ENCODE data around the gene IGFBP4. TPM values are rescaled to one million over a fixed set of nuclear protein-coding genes. Genes with fewer than 3 reads are reported as not detected.

Gene IGFBP4
- total and polyA plus RNA-seq, 2 donors (not counting 1 experiment from before 2014, with no cell fraction given) = 436 to 1,130 TPM

GRCh38 chr17:40451420-40451819, 8.2 kb downstream of the IGFBP4 start:
- Histone ChIP-seq H3K79me2 (ENCODE audit: control insufficient read depth, insufficient read depth, low read length) (peaks cover 55% of the 10 kb centered on the region), H3K4me1 (ENCODE audit: control insufficient read depth, extremely low read depth, insufficient read depth, low read length) (peaks cover 71% of the 10 kb centered on the region), H3K4me3 (replicated peaks in 1 of 4; ENCODE audit: control extremely low read depth in 1 of 4, insufficient read depth in 1 of 4, low read depth in 3 of 4, low read length in 4 of 4) (peak overlapping the region in 2 of 4 experiments; percentile 29 to 39), H4K20me1 (ENCODE audit: control insufficient read depth, extremely low read depth, insufficient read depth, low read length) (peaks cover 3% of the 10 kb centered on the region), H3K9me3 (ENCODE audit: control insufficient read depth, insufficient read depth, low read depth, low read length) (no peaks in the 10 kb centered on the region), H2AFZ (ENCODE audit: low read length) (no peak overlapping the region), H3K36me3 (ENCODE audit: control insufficient read depth, insufficient read depth, low read length) (peaks cover 25% of the 10 kb centered on the region), H3K27ac (ENCODE audit: insufficient read depth, low read length) (peak overlapping the region; percentile 91), H3K4me2 (ENCODE audit: extremely low read depth, insufficient read depth, low read length) (no peak overlapping the region), H3K9ac (ENCODE audit: insufficient read depth, low read length) (no peak overlapping the region), H3K27me3 (ENCODE audit: control insufficient read depth, insufficient read depth, low read length) (no peaks in the 10 kb centered on the region)
- no peak for TF ChIP-seq CTCF (conservative IDR thresholded peaks at IDR 0.05 in 1 of 2, IDR thresholded peaks at IDR 0.05 in 1 of 2; ENCODE audit: low read depth in 1 of 2, low read length in 2 of 2)
- no peak for TF ChIP-seq EZH2 (IDR thresholded peaks at IDR 0.05; ENCODE audit: low read length, missing control alignments)
- peak; percentile 88 to 98 for DNase-seq (ENCODE audit: low read depth in 2 of 2)

DNA sequence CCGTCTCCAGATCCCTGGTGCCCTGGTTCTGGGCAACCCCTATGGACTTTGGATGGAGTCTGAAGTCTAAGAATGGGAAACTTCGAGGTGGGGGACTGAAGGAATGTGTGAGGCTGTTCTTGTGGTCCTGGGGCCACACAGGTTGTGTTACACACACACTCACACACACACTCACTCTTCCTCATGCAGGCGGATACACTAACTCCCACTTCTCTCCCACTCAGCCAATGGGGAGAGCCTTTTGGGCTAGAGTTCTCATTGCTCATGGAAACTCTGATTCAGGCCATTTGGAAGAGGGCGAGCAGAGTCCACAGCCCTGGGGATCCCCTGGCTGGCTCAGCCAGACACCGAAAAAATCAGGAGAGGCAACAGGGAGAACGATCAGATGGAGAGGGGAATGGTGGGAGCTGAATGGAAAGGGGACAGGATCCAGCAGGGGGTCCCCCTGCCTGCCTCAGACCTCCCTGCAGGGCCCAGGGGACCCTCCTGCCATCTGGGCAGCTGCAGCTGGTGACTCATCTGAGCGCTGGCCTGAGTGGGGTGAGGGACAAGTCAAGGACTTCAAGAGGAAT, 9.1 kb downstream of the IGFBP4 start:
- peak overlapping the region in 1 of 4 experiments; percentile 0 for H3K4me3 ChIP-seq (replicated peaks in 1 of 4; ENCODE audit: control extremely low read depth in 1 of 4, insufficient read depth in 1 of 4, low read depth in 3 of 4, low read length in 4 of 4)
- peaks cover 3% of the 10 kb centered on the region for H4K20me1 ChIP-seq (ENCODE audit: control insufficient read depth, extremely low read depth, insufficient read depth, low read length)
- no peak overlapping the region for H3K9ac ChIP-seq (ENCODE audit: insufficient read depth, low read length)
- DNase-seq (ENCODE audit: low read depth in 2 of 2) = peak; percentile 73 to 99
- no peak overlapping the region for H2AFZ ChIP-seq (ENCODE audit: low read length)
- H3K4me2 ChIP-seq (ENCODE audit: extremely low read depth, insufficient read depth, low read length) = peak overlapping the region; percentile 27
- H3K27me3 ChIP-seq (ENCODE audit: control insufficient read depth, insufficient read depth, low read length) = no peaks in the 10 kb centered on the region
- TF ChIP-seq CTCF (conservative IDR thresholded peaks at IDR 0.05 in 1 of 2, IDR thresholded peaks at IDR 0.05 in 1 of 2; ENCODE audit: low read depth in 1 of 2, low read length in 2 of 2) (no peak), EZH2 (IDR thresholded peaks at IDR 0.05; ENCODE audit: low read length, missing control alignments) (no peak)
- H3K79me2 ChIP-seq (ENCODE audit: control insufficient read depth, insufficient read depth, low read length) = peaks cover 46% of the 10 kb centered on the region
- peak overlapping the region; percentile 91 for H3K27ac ChIP-seq (ENCODE audit: insufficient read depth, low read length)
- H3K4me1 ChIP-seq (ENCODE audit: control insufficient read depth, extremely low read depth, insufficient read depth, low read length) = peaks cover 72% of the 10 kb centered on the region
- H3K9me3 ChIP-seq (ENCODE audit: control insufficient read depth, insufficient read depth, low read depth, low read length) = no peaks in the 10 kb centered on the region
- peaks cover 27% of the 10 kb centered on the region for H3K36me3 ChIP-seq (ENCODE audit: control insufficient read depth, insufficient read depth, low read length)

GRCh38 chr17:40452921-40453378, 9.7 kb downstream of the IGFBP4 start:
- Histone ChIP-seq H4K20me1 (ENCODE audit: control insufficient read depth, extremely low read depth, insufficient read depth, low read length) (no peaks in the 10 kb centered on the region), H3K79me2 (ENCODE audit: control insufficient read depth, insufficient read depth, low read length) (peaks cover 40% of the 10 kb centered on the region), H3K4me3 (replicated peaks in 1 of 4; ENCODE audit: control extremely low read depth in 1 of 4, insufficient read depth in 1 of 4, low read depth in 3 of 4, low read length in 4 of 4) (peak overlapping the region in 1 of 4 experiments; percentile 10), H2AFZ (ENCODE audit: low read length) (no peak overlapping the region), H3K9ac (ENCODE audit: insufficient read depth, low read length) (no peak overlapping the region), H3K36me3 (ENCODE audit: control insufficient read depth, insufficient read depth, low read length) (peaks cover 31% of the 10 kb centered on the region), H3K9me3 (ENCODE audit: control insufficient read depth, insufficient read depth, low read depth, low read length) (no peaks in the 10 kb centered on the region), H3K4me1 (ENCODE audit: control insufficient read depth, extremely low read depth, insufficient read depth, low read length) (peaks cover 73% of the 10 kb centered on the region), H3K27ac (ENCODE audit: insufficient read depth, low read length) (peak overlapping the region; percentile 91), H3K4me2 (ENCODE audit: extremely low read depth, insufficient read depth, low read length) (peak overlapping the region; percentile 27), H3K27me3 (ENCODE audit: control insufficient read depth, insufficient read depth, low read length) (no peaks in the 10 kb centered on the region)
- no peak for TF ChIP-seq CTCF (conservative IDR thresholded peaks at IDR 0.05 in 1 of 2, IDR thresholded peaks at IDR 0.05 in 1 of 2; ENCODE audit: low read depth in 1 of 2, low read length in 2 of 2)
- no peak for TF ChIP-seq EZH2 (IDR thresholded peaks at IDR 0.05; ENCODE audit: low read length, missing control alignments)
- peak; percentile 40 to 64 for DNase-seq (ENCODE audit: low read depth in 2 of 2)
